Stimulated activated CD4-positive, alpha-beta T cell treated with anti-CD3 and anti-CD28 coated beads, Interleukin-1b, Interleukin-23, amount 100 ng/mL, for 4 hours (primary cell): ENCODE data around the gene MEPCE.

ENCODE experiments used
- DNase-seq, 2 donors: peaks; one replicate each; pipeline ENCODE4 v3.0.0-alpha.2; 2020; ENCODE audit warnings: low read depth in 2 of 2

Gene MEPCE

DNA sequence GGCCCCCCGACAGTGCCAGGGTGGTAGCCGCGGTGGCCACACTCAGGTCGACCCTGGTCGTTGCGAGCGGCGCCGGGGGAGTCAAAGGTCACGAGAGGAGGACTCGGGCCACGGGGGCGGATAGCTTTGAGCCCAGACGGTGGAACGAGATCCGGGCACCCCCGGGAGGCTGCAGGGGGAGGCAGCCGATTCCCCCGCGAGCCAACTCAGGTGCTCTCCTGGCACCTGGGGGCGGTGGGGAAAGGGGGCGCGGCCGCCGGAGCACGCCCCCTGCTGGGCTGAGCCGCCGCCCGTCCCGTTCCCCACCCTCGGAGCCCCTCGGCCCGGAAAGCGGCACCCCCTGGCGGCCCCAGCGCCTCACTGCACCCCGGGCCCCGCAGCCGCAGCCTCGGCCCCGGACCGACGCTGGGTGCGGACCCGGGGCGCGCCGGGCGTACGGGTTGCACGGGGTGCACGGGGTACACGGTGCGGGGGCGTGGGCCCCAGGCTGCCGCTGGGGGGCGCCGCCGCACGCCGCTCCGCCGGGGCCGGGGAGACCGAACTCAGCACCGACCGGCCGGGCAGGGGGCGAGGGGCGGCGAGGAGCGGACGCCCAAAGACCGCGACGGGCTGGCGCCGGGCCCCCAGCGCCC, 53.6 kb downstream of the MEPCE start:
- DNase-seq = peak; percentile 82 to 84
